Esophagus squamous epithelium (tissue), 4 donors: ENCODE results near the gene SCD5.

Experiments
- POLR2A ChIP-seq, 4 donors: fragments of 450-650 bp; IDR thresholded peaks; one replicate each; pipeline ENCODE4 v1.6.1; 2017; ENCODE audit warnings: antibody characterized with exemption in 4 of 4, mild to moderate bottlenecking in 4 of 4, moderate library complexity in 3 of 4
- TF ChIP-seq, protein P1 (sequence below), 6 experiments: fragments of 450-650 bp in 4 of 6; fragments of 200-600 bp in 2 of 6; sonication (generic) in 2 of 6; IDR thresholded peaks; one replicate each; pipeline ENCODE4 v1.5.1; 2016 to 2019; ENCODE audit warnings: antibody characterized with exemption in 6 of 6, mild to moderate bottlenecking in 4 of 6, moderate library complexity in 4 of 6

- no peak for TF ChIP-seq POLR2A (IDR thresholded peaks at IDR 0.05)
- TF ChIP-seq, protein P1, sequence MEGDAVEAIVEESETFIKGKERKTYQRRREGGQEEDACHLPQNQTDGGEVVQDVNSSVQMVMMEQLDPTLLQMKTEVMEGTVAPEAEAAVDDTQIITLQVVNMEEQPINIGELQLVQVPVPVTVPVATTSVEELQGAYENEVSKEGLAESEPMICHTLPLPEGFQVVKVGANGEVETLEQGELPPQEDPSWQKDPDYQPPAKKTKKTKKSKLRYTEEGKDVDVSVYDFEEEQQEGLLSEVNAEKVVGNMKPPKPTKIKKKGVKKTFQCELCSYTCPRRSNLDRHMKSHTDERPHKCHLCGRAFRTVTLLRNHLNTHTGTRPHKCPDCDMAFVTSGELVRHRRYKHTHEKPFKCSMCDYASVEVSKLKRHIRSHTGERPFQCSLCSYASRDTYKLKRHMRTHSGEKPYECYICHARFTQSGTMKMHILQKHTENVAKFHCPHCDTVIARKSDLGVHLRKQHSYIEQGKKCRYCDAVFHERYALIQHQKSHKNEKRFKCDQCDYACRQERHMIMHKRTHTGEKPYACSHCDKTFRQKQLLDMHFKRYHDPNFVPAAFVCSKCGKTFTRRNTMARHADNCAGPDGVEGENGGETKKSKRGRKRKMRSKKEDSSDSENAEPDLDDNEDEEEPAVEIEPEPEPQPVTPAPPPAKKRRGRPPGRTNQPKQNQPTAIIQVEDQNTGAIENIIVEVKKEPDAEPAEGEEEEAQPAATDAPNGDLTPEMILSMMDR (IDR thresholded peaks at IDR 0.05) = no peak
Observed at GRCh38 chr4:82687531-82687930, 111.1 kb downstream of the SCD5 start.
